PC-9 (cell line): Measurements from ENCODE around the gene HDGFL2. TPM values are rescaled to one million over a fixed set of nuclear protein-coding genes. Genes with fewer than 3 reads are reported as not detected.

Experiments
- BruUV-seq: library from RNA; stranded (reverse); fragments of 400-500 nt; replicated peaks from 2 replicates; lab custom pipeline; 2021; lab: Mats Ljungman, UMichigan
- CTCF ChIA-PET: fragments of 300-600 bp; sonication (Branson Sonifier 250); formaldehyde crosslinking; loops from one replicate; lab custom pipeline; 2022; ENCODE audit warnings: antibody characterized with exemption; lab: Charles Lee
- POLR2A ChIA-PET: fragments of 300-600 bp; sonication (Branson Sonifier 250); formaldehyde crosslinking; loops from one replicate; lab custom pipeline; 2022; ENCODE audit warnings: antibody characterized with exemption; ENCODE audit not compliant: unreplicated experiment; lab: Charles Lee
- DNase-seq, 2 experiments: peaks; one replicate each; pipeline versions ENCODE4 v3.0.0 to v3.0.0-alpha.2; 2015 to 2022; ENCODE audit warnings: mixed read lengths in 1 of 2
- H2AFZ ChIP-seq: fragments of 200-600 bp; sonication (generic); 2 replicates; pipeline ENCODE4 v1.8.1; 2017; ENCODE audit warnings: antibody characterized with exemption
- H3F3A ChIP-seq: fragments of 200-600 bp; sonication (generic); 2 replicates; pipeline ENCODE4 v1.8.1; 2017; ENCODE audit warnings: antibody characterized with exemption, mild to moderate bottlenecking, low read depth; ENCODE audit not compliant: insufficient read depth
- H3K27ac ChIP-seq: fragments of 200-600 bp; sonication (generic); 2 replicates; pipeline ENCODE4 v1.6.1; 2016; ENCODE audit warnings: mixed run types
- H3K27me3 ChIP-seq: fragments of 200-600 bp; sonication (generic); 2 replicates; pipeline ENCODE4 v1.6.1; 2016; ENCODE audit warnings: low read depth, mixed run types; ENCODE audit not compliant: insufficient read depth
- H3K36me3 ChIP-seq: fragments of 200-600 bp; sonication (generic); 2 replicates; pipeline ENCODE4 v1.6.1; 2016; ENCODE audit warnings: low read depth, mixed run types
- H3K4me1 ChIP-seq: fragments of 200-600 bp; sonication (generic); replicated peaks from 2 replicates; pipeline ENCODE4 v1.6.1; 2016; ENCODE audit warnings: mixed run types; ENCODE audit not compliant: insufficient read depth
- H3K4me2 ChIP-seq: fragments of 200-600 bp; sonication (generic); 2 replicates; pipeline ENCODE4 v1.6.1; 2017; ENCODE audit warnings: mixed run types
- H3K4me3 ChIP-seq: fragments of 200-600 bp; sonication (generic); 2 replicates; pipeline ENCODE4 v1.6.1; 2016; ENCODE audit warnings: mixed run types
- H3K79me2 ChIP-seq: fragments of 200-600 bp; sonication (generic); 2 replicates; pipeline ENCODE4 v1.6.1; 2017; ENCODE audit warnings: low read depth, mixed run types
- H3K9me2 ChIP-seq: fragments of 200-600 bp; sonication (generic); 2 replicates; pipeline ENCODE4 v1.8.1; 2017; ENCODE audit warnings: mild to moderate bottlenecking; ENCODE audit not compliant: insufficient read depth
- H3K9me3 ChIP-seq: fragments of 200-600 bp; sonication (generic); 2 replicates; pipeline ENCODE4 v1.8.1; 2016; ENCODE audit warnings: low read depth; ENCODE audit not compliant: insufficient read depth
- H4K20me1 ChIP-seq: fragments of 200-600 bp; sonication (generic); 2 replicates; pipeline ENCODE4 v1.8.1; 2017; ENCODE audit not compliant: insufficient read depth
- CTCF ChIP-seq: fragments of 200-600 bp; sonication (generic); conservative IDR thresholded peaks from 2 replicates; pipeline ENCODE4 v1.6.1; 2017; ENCODE audit warnings: mixed run types, antibody characterized with exemption, mild to moderate bottlenecking, moderate library complexity
- EZH2 ChIP-seq: fragments of 200-600 bp; sonication (generic); IDR thresholded peaks from 2 replicates; pipeline ENCODE4 v1.8.0; 2017; ENCODE audit warnings: antibody characterized with exemption, low read depth
- intact Hi-C: fragments of 100-400 bp; cut with micrococcal nuclease; formaldehyde crosslinking; loops from one replicate; pipeline ENCODE4 v1.10.0; 2022; ENCODE audit not compliant: unreplicated experiment
- total RNA-seq: library from RNA; stranded (reverse); gene quantifications from 2 replicates; pipeline ENCODE4 v1.2.3, GENCODE V29; 2021

The HDGFL2 gene
- total RNA-seq, 1 experiment from 2014 or later: 50.8 TPM

DNA sequence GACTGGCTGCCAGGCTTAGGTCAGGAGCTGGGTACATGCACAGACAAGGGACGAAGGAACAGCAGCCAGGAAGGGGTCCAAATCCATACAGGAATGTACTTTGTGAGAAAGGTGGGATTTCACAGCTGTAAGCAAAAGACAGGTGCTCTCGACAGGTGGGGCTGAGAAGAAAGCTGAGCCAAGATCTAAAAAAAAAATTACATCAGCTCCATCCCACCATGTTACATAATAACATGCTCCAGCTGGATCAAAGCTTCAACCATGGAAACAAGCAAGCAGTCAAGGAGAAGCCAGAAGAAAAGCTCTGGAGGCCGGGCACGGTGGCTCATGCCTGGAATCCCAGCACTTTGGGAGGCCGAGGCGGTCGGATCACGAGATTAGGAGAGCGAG, 22.5 kb upstream of the HDGFL2 start:
- TF ChIP-seq EZH2 (no peak), CTCF (no peak)
- intact Hi-C loops: no loop called here
- Histone ChIP-seq H3K27me3 (no peaks in the 10 kb centered on the region), H3K9me3 (no peaks in the 10 kb centered on the region), H3K4me3 (no peak overlapping the region), H3K4me2 (no peak overlapping the region), H3F3A (peaks cover 9% of the 10 kb centered on the region; the same call in 1 of the 2 replicates), H3K79me2 (no peaks in the 10 kb centered on the region), H3K36me3 (no peaks in the 10 kb centered on the region), H3K9me2 (no peaks in the 10 kb centered on the region), H4K20me1 (no peaks in the 10 kb centered on the region; the same call in 1 of the 2 replicates), H3K27ac (no peak overlapping the region), H3K4me1 (no peaks in the 10 kb centered on the region), H2AFZ (no peak overlapping the region)
- POLR2A ChIA-PET: no interaction called here
- no peak for DNase-seq
- CTCF ChIA-PET: no interaction called here
- BruUV-seq: no TSS peak

GRCh38 chr19:4452230-4452990, 19.7 kb upstream of the HDGFL2 start:
- H3K27ac ChIP-seq: no peak overlapping the region
- no peaks in the 10 kb centered on the region for H3K36me3 ChIP-seq
- peaks cover 20% of the 10 kb centered on the region for H3K79me2 ChIP-seq
- H3K9me2 ChIP-seq: no peaks in the 10 kb centered on the region
- H3F3A ChIP-seq: peaks cover 6% of the 10 kb centered on the region; the same call in 1 of the 2 replicates
- peaks cover 11% of the 10 kb centered on the region for H4K20me1 ChIP-seq
- H3K4me1 ChIP-seq: no peaks in the 10 kb centered on the region
- CTCF ChIA-PET: no interaction called here
- no peak overlapping the region for H3K4me2 ChIP-seq
- H3K9me3 ChIP-seq: no peaks in the 10 kb centered on the region
- H3K27me3 ChIP-seq: no peaks in the 10 kb centered on the region
- no peak for DNase-seq
- POLR2A ChIA-PET: no interaction called here
- intact Hi-C loops: no loop called here
- BruUV-seq: no TSS peak
- no peak overlapping the region for H3K4me3 ChIP-seq
- no peak overlapping the region for H2AFZ ChIP-seq
- TF ChIP-seq EZH2: no peak
- no peak for TF ChIP-seq CTCF

DNA sequence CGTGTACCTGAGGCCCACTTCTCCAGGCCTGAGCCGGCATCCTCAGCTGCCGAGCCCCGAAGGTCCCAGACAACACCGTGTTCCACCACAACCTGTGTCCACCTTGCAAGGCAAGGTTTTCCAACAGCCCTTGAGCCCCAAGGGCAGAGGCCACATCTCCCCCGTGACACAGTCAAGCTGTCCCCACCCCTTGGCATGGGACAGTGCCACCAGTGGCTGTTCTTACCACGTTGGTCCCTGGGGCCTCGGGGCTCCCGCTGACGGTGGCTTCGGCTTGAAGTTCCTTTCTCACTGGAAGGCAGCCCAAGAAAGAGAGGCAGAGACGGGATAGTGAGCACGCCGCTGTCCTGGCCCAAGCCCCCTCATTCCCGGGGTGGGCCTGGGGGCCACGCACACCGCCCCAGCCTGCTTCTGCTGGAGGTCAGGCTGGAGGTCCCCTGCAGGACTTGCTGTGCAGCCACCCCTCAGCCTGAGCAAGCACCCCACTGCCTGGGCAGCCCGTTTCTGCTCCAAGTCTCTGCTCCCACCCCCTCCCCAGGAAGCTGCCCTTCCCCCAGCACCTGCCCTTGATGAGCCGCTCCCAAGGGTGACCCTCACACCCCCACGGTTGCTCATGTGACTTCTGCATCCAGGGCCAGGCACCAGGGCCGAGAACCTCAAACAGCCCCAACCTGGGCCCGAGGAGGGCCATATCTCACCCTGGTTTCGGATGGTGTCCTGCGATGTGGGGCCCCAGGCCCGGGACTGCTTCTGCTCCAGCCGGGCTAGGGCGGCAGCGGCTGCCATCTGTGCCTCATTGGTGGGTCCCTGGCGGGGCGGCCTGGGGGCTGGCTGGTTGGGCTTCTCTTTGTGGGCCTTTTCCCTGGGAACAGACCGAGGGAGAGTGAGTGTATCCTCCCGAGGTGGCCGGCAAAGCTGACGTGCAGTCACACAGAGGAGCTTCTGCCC, 18.6 kb upstream of the HDGFL2 start:
- intact Hi-C loops: no loop called here
- H3K9me3 ChIP-seq: no peaks in the 10 kb centered on the region
- H3K9me2 ChIP-seq: no peaks in the 10 kb centered on the region
- H3K4me1 ChIP-seq: no peaks in the 10 kb centered on the region
- H3K79me2 ChIP-seq: peaks cover 20% of the 10 kb centered on the region
- ChIA-PET CTCF (no interaction called here), POLR2A (no interaction called here)
- no peak overlapping the region for H2AFZ ChIP-seq
- peaks cover 6% of the 10 kb centered on the region; the same call in 1 of the 2 replicates for H3F3A ChIP-seq
- no TSS peak for BruUV-seq
- H3K36me3 ChIP-seq: no peaks in the 10 kb centered on the region
- no peak overlapping the region for H3K4me3 ChIP-seq
- no peak overlapping the region for H3K4me2 ChIP-seq
- TF ChIP-seq EZH2 (no peak), CTCF (no peak)
- H3K27me3 ChIP-seq: no peaks in the 10 kb centered on the region
- H4K20me1 ChIP-seq: peaks cover 11% of the 10 kb centered on the region
- no peak for DNase-seq
- H3K27ac ChIP-seq: no peak overlapping the region
